ENCODE measurements around the gene TAF13.

TAF13 gene

DNA sequence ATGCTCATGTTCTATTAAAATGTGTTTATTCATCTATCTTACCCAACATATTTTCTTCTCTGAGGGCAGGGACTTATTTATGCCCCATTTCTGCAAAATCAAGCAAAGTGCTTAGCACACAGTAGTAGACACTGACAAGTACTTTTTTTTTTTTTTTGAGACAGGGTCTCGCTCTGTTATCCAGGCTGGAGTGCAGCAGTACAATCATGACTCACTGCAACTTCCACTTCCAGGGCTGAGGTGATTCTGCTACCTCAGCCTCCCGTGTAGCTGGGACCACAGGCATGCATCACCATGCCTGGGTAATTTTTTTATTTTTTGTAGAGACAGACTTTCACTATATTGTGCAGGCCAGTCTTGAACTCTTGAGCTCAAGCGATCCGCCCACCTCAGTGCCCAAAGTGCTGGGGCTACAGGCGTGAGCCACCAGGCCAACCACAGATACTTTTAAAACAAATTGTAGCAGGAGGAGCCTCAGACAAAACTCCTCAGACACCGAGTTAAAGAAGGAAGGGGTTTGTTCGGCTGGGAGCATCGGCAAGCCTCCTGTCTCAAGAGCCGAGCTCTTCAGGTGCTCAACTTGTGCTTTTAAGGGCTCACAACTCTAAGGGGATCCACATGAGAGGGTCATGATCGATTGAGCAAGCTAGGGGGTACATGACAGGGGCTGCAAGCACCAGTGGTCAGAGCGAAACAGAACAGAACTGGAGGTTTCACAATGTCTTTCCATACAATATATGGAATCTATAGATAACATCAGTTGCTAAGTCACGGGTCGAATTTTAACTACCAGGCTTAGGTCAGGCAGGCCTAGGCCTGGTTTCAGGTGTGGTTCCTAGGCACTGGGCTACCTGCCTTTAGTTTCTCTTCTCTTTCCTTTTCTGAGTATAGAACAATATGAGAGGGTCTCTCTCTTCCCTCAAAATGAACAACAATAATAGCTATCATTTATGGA lies 9.0 kb upstream of the TAF13 start:
- no peak for TF ChIP-seq CTCF (IDR thresholded peaks at IDR 0.05; ENCODE audit: low read length, missing control alignments)
- H3K4me3 ChIP-seq (replicated peaks; ENCODE audit: low read depth, low read length): no peak overlapping the region
- DNase-seq (ENCODE audit: low read depth): no peak

GRCh38 chr1:109083923-109084322 lies 8.1 kb upstream of the TAF13 start:
- no peak for DNase-seq (ENCODE audit: low read depth)
- H3K4me3 ChIP-seq (replicated peaks; ENCODE audit: low read depth, low read length): no peak overlapping the region
- TF ChIP-seq CTCF (IDR thresholded peaks at IDR 0.05; ENCODE audit: low read length, missing control alignments): no peak

DNA sequence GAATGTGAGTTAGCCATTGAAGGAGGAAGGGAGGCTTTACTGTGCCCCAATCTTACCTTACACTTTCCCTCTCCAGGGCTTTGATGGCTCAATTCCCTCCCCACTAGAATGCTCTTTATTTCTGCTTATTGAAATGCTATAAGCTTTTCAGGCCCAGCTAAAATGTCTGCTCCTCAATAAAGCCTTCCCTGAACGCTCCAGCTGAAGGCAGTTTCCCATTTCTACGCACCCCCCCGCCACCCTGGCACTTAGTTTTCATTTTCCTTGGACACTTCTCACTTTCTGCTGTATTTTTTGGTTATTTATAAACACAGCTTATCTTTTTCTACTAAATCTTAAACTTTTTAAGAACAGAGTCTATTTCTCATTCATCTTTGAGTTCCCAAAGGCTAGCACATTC lies 7.7 kb upstream of the TAF13 start:
- no peak for DNase-seq (ENCODE audit: low read depth)
- no peak overlapping the region for H3K4me3 ChIP-seq (replicated peaks; ENCODE audit: low read depth, low read length)
- TF ChIP-seq CTCF (IDR thresholded peaks at IDR 0.05; ENCODE audit: low read length, missing control alignments): no peak

GRCh38 chr1:109080441-109081082 lies 4.8 kb upstream of the TAF13 start:
- H3K4me3 ChIP-seq (replicated peaks; ENCODE audit: low read depth, low read length): no peak overlapping the region
- TF ChIP-seq CTCF (IDR thresholded peaks at IDR 0.05; ENCODE audit: low read length, missing control alignments): no peak
- no peak for DNase-seq (ENCODE audit: low read depth)

DNA sequence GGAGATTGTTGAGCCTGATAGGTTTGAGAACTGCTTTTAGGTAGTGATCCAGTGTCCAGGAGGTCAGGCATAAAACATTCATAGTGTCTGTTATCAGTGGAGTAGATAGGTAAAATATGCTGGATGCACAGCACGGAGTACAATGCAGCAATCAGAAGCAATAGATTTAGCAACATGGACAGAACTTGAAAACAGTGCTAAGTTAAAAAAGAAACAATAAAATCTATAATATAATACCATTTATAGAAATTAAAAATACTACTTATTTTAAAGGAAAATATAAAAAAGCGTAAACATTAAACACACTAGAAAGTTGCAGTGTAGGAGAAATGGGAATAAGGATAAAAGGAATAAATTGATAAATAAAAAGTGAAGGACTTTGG lies 3.4 kb upstream of the TAF13 start:
- no peak overlapping the region for H3K4me3 ChIP-seq (replicated peaks; ENCODE audit: low read depth, low read length)
- no peak for TF ChIP-seq CTCF (IDR thresholded peaks at IDR 0.05; ENCODE audit: low read length, missing control alignments)
- DNase-seq (ENCODE audit: low read depth): no peak

GRCh38 chr1:109078317-109078716 lies 2.5 kb upstream of the TAF13 start:
- no peak overlapping the region for H3K4me3 ChIP-seq (replicated peaks; ENCODE audit: low read depth, low read length)
- no peak for DNase-seq (ENCODE audit: low read depth)
- no peak for TF ChIP-seq CTCF (IDR thresholded peaks at IDR 0.05; ENCODE audit: low read length, missing control alignments)

Measured in fibroblast of pulmonary artery (primary cell).